ENCODE data around the gene NF2.

DNA sequence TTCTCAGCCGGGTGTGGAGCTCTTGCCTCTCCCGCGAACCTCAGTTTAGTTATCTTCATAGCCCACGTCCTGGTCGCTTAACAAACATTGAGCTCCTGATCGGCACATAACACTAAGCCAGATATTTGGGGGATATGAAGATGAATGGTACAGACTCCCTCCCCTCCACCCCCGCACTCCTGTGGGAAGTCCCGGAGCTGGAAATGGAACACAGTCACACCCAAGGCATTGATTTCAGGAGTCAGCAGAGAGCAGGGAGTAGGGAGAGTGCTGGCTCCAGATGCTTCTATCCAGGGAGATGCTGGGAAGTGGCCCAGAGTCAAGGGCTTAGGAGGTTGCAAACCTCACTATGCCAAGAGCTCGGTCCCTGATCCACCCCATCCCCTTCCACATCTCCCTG, 90.2 kb downstream of the NF2 start:
- TF ChIP-seq, protein P1, sequence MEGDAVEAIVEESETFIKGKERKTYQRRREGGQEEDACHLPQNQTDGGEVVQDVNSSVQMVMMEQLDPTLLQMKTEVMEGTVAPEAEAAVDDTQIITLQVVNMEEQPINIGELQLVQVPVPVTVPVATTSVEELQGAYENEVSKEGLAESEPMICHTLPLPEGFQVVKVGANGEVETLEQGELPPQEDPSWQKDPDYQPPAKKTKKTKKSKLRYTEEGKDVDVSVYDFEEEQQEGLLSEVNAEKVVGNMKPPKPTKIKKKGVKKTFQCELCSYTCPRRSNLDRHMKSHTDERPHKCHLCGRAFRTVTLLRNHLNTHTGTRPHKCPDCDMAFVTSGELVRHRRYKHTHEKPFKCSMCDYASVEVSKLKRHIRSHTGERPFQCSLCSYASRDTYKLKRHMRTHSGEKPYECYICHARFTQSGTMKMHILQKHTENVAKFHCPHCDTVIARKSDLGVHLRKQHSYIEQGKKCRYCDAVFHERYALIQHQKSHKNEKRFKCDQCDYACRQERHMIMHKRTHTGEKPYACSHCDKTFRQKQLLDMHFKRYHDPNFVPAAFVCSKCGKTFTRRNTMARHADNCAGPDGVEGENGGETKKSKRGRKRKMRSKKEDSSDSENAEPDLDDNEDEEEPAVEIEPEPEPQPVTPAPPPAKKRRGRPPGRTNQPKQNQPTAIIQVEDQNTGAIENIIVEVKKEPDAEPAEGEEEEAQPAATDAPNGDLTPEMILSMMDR (IDR thresholded peaks at IDR 0.05) = no peak
- TF ChIP-seq POLR2A (IDR thresholded peaks at IDR 0.05) = no peak
